Inflammatory macrophage (primary cell): Measurements from ENCODE around the gene CCDC97.
"Not testable (repeated sequence)": the region's sequence is repeated elsewhere in the genome, so short reads cannot be mapped to it uniquely, and the experiment has no call there.

Source experiments
- DNase-seq, 2 donors: peaks; one replicate each; pipeline ENCODE4 v3.0.0-alpha.2; 2020 to 2022
- total RNA-seq, 18 experiments: gene quantifications; one replicate each; lab custom pipeline; 2026; ENCODE audit warnings: mixed read lengths in 6 of 18, inconsistent platforms in 2 of 18; lab: John Stamatoyannopoulos, UW

Gene CCDC97
- 3.6 to 20.8 (median 10.7) reads per million in 18 experiments for total RNA-seq

DNA sequence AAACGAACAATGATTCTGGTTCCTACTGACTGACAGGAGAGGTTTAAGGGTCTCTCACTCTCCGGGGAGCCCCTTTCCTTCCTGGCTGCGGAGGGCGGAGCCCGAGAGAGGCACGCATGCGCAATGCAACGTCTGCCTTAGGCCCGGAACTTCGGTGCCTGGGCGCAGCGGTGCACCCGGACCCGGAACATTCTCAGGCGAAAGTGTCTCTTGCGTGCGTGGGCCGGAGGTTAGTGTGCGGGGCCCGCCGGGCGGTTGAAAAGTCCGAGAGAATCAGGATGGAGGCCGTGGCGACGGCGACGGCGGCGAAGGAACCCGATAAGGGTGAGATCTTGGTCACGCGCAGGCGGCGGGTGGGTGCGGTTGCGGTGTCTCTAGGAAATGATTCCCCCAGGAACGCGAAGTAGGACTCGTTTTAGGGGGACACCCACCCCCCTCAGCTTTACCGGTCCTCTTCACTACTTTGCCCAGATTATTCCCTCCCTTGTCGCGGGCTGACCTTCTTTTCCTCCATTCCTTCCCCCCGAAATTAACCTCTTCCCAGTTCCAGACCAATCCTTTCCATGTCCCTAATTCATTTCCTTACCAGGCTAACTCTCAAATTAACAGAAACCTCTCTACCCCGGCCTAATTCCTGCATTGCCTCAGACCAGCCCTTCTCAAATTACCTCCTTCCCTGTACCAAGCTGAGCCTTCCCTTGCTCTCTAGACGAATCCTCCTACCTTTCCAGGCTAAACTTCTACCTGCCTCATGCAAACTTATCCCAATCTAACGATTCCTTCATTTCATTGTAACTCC, at the start of gene CCDC97:
TSS of gene CCDC97 (plus strand) at position 140 of the 799 bp plus-strand sequence. CDS start at position 279, 139 bp downstream.
- DNase-seq = peak; percentile 88 to 90

GRCh38 chr19:41261474-41262190, 48.3 kb upstream of the CCDC97 start:
- no peak for DNase-seq

GRCh38 chr19:41263042-41263849, 46.7 kb upstream of the CCDC97 start:
- DNase-seq = peak; percentile 52 to 75

DNA sequence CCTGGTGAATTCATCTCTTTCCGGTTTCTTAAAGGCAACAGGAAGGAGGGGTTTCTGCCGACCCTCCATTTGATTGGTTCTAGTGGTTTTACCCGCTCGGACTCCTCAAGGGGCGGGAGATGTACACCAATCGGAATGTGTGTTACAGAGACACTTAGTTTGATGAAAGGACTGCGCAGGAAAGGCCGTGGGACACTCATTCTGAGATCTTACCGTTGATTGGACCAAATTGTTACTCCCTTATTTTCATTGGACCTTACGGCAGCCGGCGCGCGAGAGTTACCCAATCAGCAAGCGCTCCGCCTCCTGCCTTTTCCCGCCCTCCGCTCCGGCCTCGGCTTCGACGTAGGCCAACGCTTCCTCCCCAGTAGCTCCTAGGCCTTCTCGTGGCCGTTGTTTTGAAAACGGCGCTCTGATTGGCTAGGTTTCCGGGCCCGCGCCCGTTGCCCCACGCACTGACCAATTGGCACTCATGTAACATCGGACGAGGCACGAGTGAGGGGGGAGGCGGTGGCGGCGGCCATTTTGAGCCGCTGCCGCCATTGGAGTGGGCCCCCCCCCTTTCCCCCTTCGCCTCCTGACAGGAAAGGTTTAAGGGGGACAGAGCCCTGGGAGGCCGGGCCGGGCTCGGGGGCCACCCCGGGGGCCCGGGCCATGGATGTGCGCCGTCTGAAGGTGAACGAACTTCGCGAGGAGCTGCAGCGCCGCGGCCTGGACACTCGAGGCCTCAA, 46.0 kb upstream of the CCDC97 start, which contains the start of gene HNRNPUL1:
TSS of gene HNRNPUL1 (plus strand) at position 523 of the 731 bp plus-strand sequence. CDS start at position 655, 132 bp downstream.
- peak; percentile 100 for DNase-seq

DNA sequence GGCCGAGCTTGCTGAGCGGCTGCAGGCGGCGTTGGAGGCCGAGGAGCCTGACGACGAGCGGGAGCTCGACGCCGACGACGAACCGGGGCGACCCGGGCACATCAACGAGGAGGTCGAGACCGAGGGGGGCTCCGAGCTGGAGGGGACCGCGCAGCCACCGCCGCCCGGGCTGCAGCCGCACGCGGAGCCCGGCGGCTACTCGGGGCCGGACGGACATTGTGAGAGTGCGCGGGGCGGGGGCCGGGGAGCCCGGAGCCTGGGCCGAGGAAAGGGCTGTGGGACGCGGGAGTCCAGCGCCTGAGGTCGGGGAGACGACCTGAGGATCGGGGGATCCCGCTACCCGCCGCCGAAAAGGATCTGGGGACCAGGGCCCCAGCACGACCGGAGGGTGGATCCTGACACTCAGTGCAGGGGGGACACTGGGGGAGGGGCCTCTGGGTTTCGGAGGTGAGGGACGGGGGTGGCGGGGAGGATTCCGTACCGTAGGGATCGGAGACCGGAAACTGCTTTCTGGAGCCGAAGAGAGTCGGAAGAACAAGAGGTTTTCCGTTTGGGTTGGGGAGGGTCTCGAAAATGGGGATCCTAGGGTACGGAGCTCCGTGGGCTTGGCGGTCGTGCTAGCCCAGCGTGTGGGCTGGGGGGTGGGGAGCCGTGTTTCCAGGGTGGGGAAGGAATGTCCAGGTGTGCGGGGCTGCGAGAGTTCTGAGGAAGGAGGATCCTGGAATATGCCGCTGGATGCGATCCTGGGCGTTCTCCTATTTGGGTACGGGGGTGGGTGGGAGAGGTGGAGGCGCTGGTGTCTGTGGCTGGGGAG, 45.2 kb upstream of the CCDC97 start:
- peak; percentile 5 to 40 for DNase-seq

GRCh38 chr19:41265395-41266153, 44.4 kb upstream of the CCDC97 start:
- no peak for DNase-seq

DNA sequence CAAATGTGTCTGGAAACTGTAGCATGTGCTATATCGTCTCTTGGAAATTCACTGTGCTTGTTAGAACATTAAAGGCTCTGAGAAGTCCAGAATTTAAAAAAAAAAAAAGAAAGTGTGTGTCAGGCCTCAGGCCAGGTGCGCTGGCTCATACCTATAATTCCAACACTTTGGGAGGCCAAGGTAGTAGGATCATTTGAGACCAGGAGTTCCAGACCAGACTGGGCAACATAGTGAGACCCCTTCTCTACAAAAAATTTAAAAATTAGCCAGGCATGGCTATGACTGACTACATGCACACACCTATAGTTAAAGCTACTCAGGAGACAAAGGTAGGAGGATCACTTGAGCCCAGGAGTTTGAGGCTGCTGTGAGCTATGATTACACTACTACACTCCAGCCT, 40.9 kb upstream of the CCDC97 start:
- no peak for DNase-seq

GRCh38 chr19:41269571-41269970, 40.4 kb upstream of the CCDC97 start:
- DNase-seq = no peak

DNA sequence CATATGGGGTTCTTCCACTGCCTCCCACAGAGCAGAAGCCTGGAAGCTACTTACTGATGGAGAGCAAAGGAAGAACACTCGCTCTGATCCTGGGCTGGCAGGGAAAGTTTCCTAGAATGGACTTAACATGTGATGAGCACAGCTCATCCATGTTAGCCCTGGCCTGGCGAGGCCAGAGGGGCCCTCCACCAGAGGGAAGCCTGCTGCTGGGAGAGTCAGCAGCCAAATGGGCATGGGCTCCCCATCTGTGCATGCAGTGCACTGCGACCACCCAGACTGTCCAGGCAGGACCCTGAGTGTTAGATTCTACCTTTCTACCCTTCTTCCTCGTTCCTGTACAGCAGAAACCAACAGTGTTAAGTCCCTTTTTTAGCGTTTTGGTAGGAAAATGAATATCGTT, 36.9 kb upstream of the CCDC97 start:
- no peak for DNase-seq

GRCh38 chr19:41274802-41275201, 35.2 kb upstream of the CCDC97 start:
- no peak for DNase-seq

DNA sequence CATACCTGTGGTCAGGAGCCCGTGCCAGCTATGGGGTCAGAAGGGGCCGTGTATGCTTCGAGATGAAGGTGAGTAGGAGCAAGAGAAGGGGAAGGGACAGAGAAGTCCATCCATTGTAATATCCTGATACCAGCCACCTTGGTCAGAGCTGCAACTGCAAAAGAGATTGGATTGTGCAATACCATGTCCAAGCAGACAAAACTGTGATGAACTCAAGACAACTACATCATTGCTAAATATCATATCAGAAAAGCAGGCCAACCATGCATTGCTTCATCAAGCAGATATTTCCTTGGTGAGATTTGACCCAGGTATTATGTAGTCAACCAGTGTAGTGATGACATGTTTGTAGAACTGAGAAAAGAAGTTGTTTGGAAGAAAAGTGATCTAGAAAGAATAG, 33.7 kb upstream of the CCDC97 start:
- no peak for DNase-seq

- DNase-seq = no peak
These were observed 31.5 kb upstream of the CCDC97 start for GRCh38 chr19:41278478-41278877.

DNA sequence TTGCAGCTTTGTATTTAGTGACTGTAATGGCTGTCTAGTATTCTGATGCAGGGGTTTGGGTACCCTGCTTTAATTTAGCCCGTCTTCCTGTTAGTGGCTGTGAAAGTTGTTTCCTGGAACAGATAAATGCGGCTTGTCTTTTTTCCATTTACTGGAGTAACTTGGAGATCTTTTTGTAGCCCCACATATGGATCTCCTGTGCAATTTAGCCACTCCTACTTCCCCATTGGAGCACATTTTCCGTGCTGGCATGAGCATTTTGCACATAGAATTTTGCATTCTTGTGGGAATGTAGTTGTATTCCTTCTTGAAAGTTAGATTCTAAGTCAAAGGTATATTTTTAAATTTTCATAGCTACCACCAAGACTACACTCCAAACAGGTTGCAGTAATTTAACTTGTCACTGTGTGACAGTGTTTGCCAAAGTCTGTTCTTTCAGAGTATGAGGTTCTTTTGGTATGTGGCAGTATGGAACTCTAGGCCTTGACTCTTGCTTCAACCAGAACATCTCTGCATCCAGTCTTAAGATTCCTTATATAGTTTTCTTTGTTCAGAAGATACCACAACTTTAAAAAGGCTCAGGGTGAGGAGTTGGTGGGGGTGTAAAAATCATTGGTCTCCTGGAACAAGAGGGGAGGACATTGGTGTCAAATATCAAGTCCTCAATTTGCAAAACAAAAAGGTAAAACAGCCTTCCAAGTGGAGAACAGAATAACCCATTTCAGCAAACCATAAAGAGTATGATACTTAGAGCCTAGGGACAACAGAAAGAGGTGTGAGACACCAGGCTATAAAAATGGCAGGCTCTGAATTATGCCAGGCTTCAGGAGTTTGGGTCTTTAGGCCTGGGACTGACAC, 21.1 kb upstream of the CCDC97 start:
- DNase-seq = no peak

- not testable (repeated sequence) for DNase-seq
These were observed 20.2 kb upstream of the CCDC97 start for GRCh38 chr19:41289814-41290213.

DNA sequence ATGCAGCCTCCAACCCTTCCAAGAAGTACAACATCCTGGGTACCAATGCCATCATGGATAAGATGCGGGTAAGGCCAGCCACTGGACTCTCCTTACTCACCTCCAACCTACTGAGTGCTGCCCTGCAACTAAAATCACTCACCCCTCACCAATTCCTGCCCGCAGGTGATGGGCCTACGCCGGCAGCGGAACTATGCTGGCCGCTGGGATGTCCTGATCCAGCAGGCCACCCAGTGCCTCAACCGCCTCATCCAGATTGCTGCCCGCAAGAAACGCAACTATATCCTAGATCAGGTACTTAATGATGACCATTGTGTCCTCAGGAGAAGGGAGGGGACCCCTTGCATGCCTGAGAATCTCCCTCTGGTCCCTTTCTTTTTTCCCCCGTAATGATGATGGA, 15.6 kb upstream of the CCDC97 start:
- no peak for DNase-seq

DNA sequence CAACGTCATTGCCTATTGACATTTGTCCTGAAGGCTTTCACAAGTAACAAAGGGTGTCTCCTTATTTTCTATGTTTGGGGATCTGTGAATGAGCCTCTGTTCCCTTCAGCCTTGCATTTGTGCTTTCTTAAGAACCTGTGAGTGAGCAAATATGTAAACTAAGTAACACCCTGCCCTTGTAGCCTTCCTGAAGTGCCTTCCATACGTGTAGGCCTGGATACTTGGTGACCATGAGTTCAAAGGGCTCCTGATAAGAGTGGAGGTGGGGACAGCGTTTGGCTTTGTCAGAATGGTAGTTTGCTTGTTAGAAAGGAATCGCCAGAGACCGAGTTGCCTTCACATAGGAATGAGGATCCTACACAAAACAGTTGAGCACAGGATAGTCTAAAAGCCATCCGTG, 14.5 kb upstream of the CCDC97 start:
- no peak for DNase-seq

GRCh38 chr19:41296433-41296871, 13.5 kb upstream of the CCDC97 start:
- no peak for DNase-seq

DNA sequence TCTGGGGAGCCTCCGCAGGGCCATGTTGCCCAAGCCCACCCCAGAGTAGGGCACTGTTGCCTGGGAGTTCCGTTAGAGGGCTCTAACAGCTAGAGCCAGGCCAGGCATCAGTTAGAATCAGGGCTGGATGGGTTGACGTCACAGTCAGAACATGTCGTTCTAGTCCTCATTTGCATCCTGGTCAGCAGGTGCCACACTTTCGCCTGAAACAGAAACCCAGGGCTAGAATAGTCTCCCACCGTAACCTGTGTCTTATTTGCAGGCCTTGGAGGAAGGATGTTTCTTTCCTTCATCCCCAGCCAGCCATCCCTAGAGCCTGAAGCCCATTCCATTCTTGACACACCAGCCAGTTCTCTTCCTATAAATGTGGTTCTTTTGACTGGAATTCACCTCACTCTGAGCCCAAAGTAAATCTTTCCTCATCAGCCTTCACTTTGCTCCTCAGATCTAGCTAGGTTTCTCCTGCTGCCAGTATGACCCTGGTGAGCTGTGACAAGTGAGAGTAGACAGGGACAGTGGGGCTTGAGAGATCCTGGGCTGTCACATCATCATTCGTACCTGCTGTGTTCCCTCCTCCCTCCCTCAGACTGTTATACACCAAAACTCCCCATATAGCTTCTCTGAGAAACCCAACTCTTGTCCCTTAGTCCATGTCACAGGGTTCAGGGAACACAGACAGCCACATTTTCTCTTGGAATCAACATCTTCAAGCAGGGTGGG, 12.2 kb upstream of the CCDC97 start:
- no peak for DNase-seq
